H1 (cell line): ENCODE data around the gene KRT10. TPM values are rescaled to one million over a fixed set of nuclear protein-coding genes. Genes with fewer than 3 reads are reported as not detected.

Experiments used
- CTCF ChIA-PET: fragments of 300-600 bp; sonication (Branson Sonifier 250); formaldehyde crosslinking; loops from one replicate; lab custom pipeline; 2021; ENCODE audit not compliant: partially characterized antibody; lab: Charles Lee
- POLR2A ChIA-PET: fragments of 300-600 bp; sonication (Branson Sonifier 250); formaldehyde crosslinking; loops from one replicate; lab custom pipeline; 2021; ENCODE audit warnings: inconsistent platforms; ENCODE audit not compliant: partially characterized antibody; lab: Charles Lee
- DNase-seq, 2 experiments: peaks; one replicate each; pipeline versions ENCODE4 v3.0.0 to v3.0.0-alpha.2; 2010 to 2022; ENCODE audit warnings: low spot score in 2 of 2, low read depth in 1 of 2, mixed read lengths in 1 of 2
- FAIRE-seq: peaks from 2 replicates; lab custom pipeline; 2011; peaks lifted over from hg19 to GRCh38; lab: Jason Lieb, UNC
- H2AFZ ChIP-seq: 2 replicates; pipeline ENCODE4 v1.8.1; 2012; ENCODE audit warnings: low read length, inconsistent platforms
- H2AK5ac ChIP-seq: 2 replicates; pipeline ENCODE4 v1.6.1; 2013; ENCODE audit warnings: low read depth, low read length
- H2BK120ac ChIP-seq: replicated peaks from 2 replicates; pipeline ENCODE3; 2013; ENCODE audit warnings: low read depth, low read length, inconsistent platforms
- H2BK12ac ChIP-seq: 2 replicates; pipeline ENCODE4 v1.6.1; 2013; ENCODE audit warnings: low read depth, low read length
- H2BK15ac ChIP-seq: 2 replicates; pipeline ENCODE4 v1.6.1; 2013; ENCODE audit warnings: low read length
- H2BK20ac ChIP-seq: 2 replicates; pipeline ENCODE4 v1.6.1; 2013; ENCODE audit warnings: low read length
- H2BK5ac ChIP-seq: 2 replicates; pipeline ENCODE4 v1.6.1; 2013; ENCODE audit warnings: low read depth, low read length
- H3K14ac ChIP-seq: 2 replicates; pipeline ENCODE4 v1.6.1; 2013; ENCODE audit warnings: inconsistent platforms; ENCODE audit not compliant: insufficient read length
- H3K18ac ChIP-seq: 2 replicates; pipeline ENCODE4 v1.6.1; 2013; ENCODE audit warnings: low read length; ENCODE audit errors: extremely low read depth
- H3K23ac ChIP-seq: 2 replicates; pipeline ENCODE4 v1.6.1; 2013; ENCODE audit warnings: inconsistent platforms; ENCODE audit not compliant: insufficient read length
- H3K23me2 ChIP-seq: 2 replicates; pipeline ENCODE4 v1.6.1; 2013; ENCODE audit warnings: low read depth, low read length
- H3K27ac ChIP-seq: 2 replicates; pipeline ENCODE4 v1.6.1; 2011; ENCODE audit warnings: low read depth, low read length, inconsistent platforms
- H3K27me3 ChIP-seq, 4 experiments: replicated peaks in 1 of 4; 1 replicate in 1 of 4; 2 replicates in 3 of 4; pipeline versions ENCODE4 v1.6.1 to v1.8.1; 2011 to 2013; ENCODE audit warnings: low read length in 3 of 4, mild to moderate bottlenecking in 3 of 4, inconsistent platforms in 2 of 4, mixed read lengths in 2 of 4, moderate library complexity in 1 of 4; ENCODE audit not compliant: control insufficient read depth in 3 of 4, insufficient read depth in 3 of 4; ENCODE audit errors: extremely low read depth in 1 of 4
- H3K36me3 ChIP-seq, 4 experiments: 2 replicates each; pipeline versions ENCODE4 v1.6.1 to v1.8.1; 2011 to 2013; ENCODE audit warnings: mild to moderate bottlenecking in 4 of 4, low read length in 3 of 4, moderate library complexity in 2 of 4, control low read depth in 1 of 4, inconsistent platforms in 1 of 4; ENCODE audit not compliant: insufficient read depth in 4 of 4, control insufficient read depth in 2 of 4
- H3K4ac ChIP-seq: replicated peaks from 2 replicates; pipeline ENCODE3; 2013; ENCODE audit warnings: low read length, low read depth, mixed read lengths, inconsistent platforms; ENCODE audit not compliant: insufficient read length
- H3K4me1 ChIP-seq, 4 experiments: replicated peaks in 1 of 4; 1 replicate in 1 of 4; 2 replicates in 3 of 4; pipeline versions ENCODE4 v1.6.1 to v1.8.1; 2011 to 2013; ENCODE audit warnings: low read length in 3 of 4, inconsistent platforms in 2 of 4, mixed read lengths in 1 of 4; ENCODE audit not compliant: insufficient read depth in 4 of 4, control insufficient read depth in 3 of 4
- H3K4me2 ChIP-seq, 2 experiments: 2 replicates each; pipeline versions ENCODE4 v1.6.1 to v1.8.1; 2011 to 2013; ENCODE audit warnings: low read depth in 2 of 2, low read length in 2 of 2, control low read depth in 1 of 2, inconsistent platforms in 1 of 2, mild to moderate bottlenecking in 1 of 2; ENCODE audit not compliant: insufficient read depth in 1 of 2
- H3K4me3 ChIP-seq, 4 experiments: fragments of 200-600, 300-600 bp in 1 of 4; sonication (generic), shearing (Covaris generic), sonication (Bioruptor Twin) in 1 of 4; 2 replicates each; pipeline versions ENCODE4 v1.5.1 to v1.8.1; 2011 to 2016; ENCODE audit warnings: low read length in 4 of 4, low read depth in 3 of 4, control low read depth in 2 of 4, inconsistent platforms in 2 of 4, mild to moderate bottlenecking in 2 of 4, mixed read lengths in 1 of 4, moderate library complexity in 1 of 4; ENCODE audit not compliant: insufficient read depth in 2 of 4; ENCODE audit errors: extremely low read depth in 1 of 4
- H3K56ac ChIP-seq: replicated peaks from 2 replicates; pipeline ENCODE3; 2013; ENCODE audit warnings: low read depth, mild to moderate bottlenecking, mixed read lengths, low read length, inconsistent platforms; ENCODE audit not compliant: insufficient read length
- H3K79me1 ChIP-seq: 2 replicates; pipeline ENCODE4 v1.6.1; 2013; ENCODE audit warnings: low read depth, low read length, control low read depth
- H3K79me2 ChIP-seq, 2 experiments: 2 replicates each; pipeline versions ENCODE4 v1.6.1 to v1.8.1; 2012 to 2013; ENCODE audit warnings: low read length in 2 of 2, mild to moderate bottlenecking in 2 of 2, inconsistent platforms in 1 of 2; ENCODE audit not compliant: insufficient read depth in 2 of 2, control insufficient read depth in 1 of 2
- H3K9ac ChIP-seq, 4 experiments: replicated peaks in 1 of 4; 1 replicate in 1 of 4; 2 replicates in 3 of 4; pipeline versions ENCODE4 v1.6.1 to v1.8.1; 2011 to 2013; ENCODE audit warnings: low read depth in 3 of 4, low read length in 3 of 4, control low read depth in 2 of 4, mild to moderate bottlenecking in 2 of 4, moderate library complexity in 2 of 4, inconsistent platforms in 1 of 4; ENCODE audit errors: extremely low read depth in 1 of 4
- H3K9me3 ChIP-seq, 2 experiments: 2 replicates each; pipeline versions ENCODE4 v1.6.1 to v1.8.1; 2012 to 2013; ENCODE audit warnings: mild to moderate bottlenecking in 2 of 2, moderate library complexity in 2 of 2, control low read depth in 1 of 2, inconsistent platforms in 1 of 2, low read depth in 1 of 2, low read length in 1 of 2, mixed read lengths in 1 of 2; ENCODE audit not compliant: insufficient read depth in 2 of 2
- H4K20me1 ChIP-seq, 2 experiments: replicated peaks in 1 of 2; 2 replicates each; pipeline versions ENCODE3 to v1.8.1; 2011 to 2013; ENCODE audit warnings: inconsistent platforms in 2 of 2, low read length in 2 of 2, mild to moderate bottlenecking in 1 of 2; ENCODE audit not compliant: insufficient read depth in 2 of 2, control insufficient read depth in 1 of 2
- H4K5ac ChIP-seq: 2 replicates; pipeline ENCODE4 v1.6.1; 2013; ENCODE audit warnings: low read length, low read depth, mixed read lengths, inconsistent platforms; ENCODE audit not compliant: insufficient read length
- H4K8ac ChIP-seq: 2 replicates; pipeline ENCODE4 v1.8.0; 2013; ENCODE audit warnings: mild to moderate bottlenecking, moderate library complexity, low read length, inconsistent platforms; ENCODE audit not compliant: insufficient read depth; ENCODE audit errors: extremely low read depth
- H4K91ac ChIP-seq: replicated peaks from 2 replicates; pipeline ENCODE3; 2013; ENCODE audit warnings: low read length, mixed read lengths, inconsistent platforms; ENCODE audit not compliant: insufficient read length
- ATF2 ChIP-seq: IDR thresholded peaks from 2 replicates; pipeline ENCODE4 v1.6.1; 2012; ENCODE audit warnings: low read length, inconsistent platforms
- CBX8 ChIP-seq: fragments of 300-800, 300-1000 bp; sonication (generic); IDR thresholded peaks from 2 replicates; pipeline ENCODE4 v1.7.1; 2016; ENCODE audit warnings: low read depth, low read length, borderline replicate concordance
- CEBPB ChIP-seq: IDR thresholded peaks from 2 replicates; pipeline ENCODE4 v1.6.1; 2012; ENCODE audit warnings: low read depth, low read length
- E2F6 ChIP-seq: IDR thresholded peaks from 2 replicates; pipeline ENCODE4 v1.6.1; 2012; ENCODE audit warnings: inconsistent platforms
- JUN ChIP-seq: IDR thresholded peaks from 2 replicates; pipeline ENCODE4 v1.6.1; 2011; ENCODE audit warnings: low read depth, mild to moderate bottlenecking, improper control_type of control experiment, low read length
- USF2 ChIP-seq: IDR thresholded peaks from 2 replicates; pipeline ENCODE4 v1.6.1; 2011; ENCODE audit warnings: low read length, improper control_type of control experiment
- WGBS, 2 experiments: shearing (Covaris generic) in 1 of 2; methylation state at CpG; one replicate each; pipeline versions ENCODE4 v1.1.6 to v1.1.7; 2013 to 2015; ENCODE audit warnings: low lambda C conversion rate in 2 of 2, mixed read lengths in 2 of 2, inconsistent platforms in 1 of 2, low coverage in 1 of 2, missing lambda C conversion rate in 1 of 2; ENCODE audit not compliant: insufficient replicate concordance in 2 of 2, insufficient coverage in 1 of 2, insufficient read length in 1 of 2; ENCODE audit errors: extremely low coverage in 1 of 2, missing lambda C conversion rate in 1 of 2; 5-methylcytosine and 5-hydroxymethylcytosine counted together
- polyA plus RNA-seq, 7 experiments: library from polyadenylated mRNA; depleted of rRNA in 3 of 7; stranded (reverse) in 5 of 7; unstranded in 2 of 7; fragments of >200 nt in 5 of 7; fragments of 200-250 nt in 2 of 7; gene quantifications; 1 replicate in 5 of 7; 2 replicates in 1 of 7; 4 replicates in 1 of 7; pipeline versions ENCODE4 v1.2.1 to v1.2.3, GENCODE V29; 2011 to 2013; ENCODE audit warnings: missing spikeins in 2 of 7, mixed read lengths in 2 of 7
- total RNA-seq: library from RNA; stranded (reverse); fragmentation: NEBNext Ultra II Directional; extraction: Animal tissue kit (Norgen Biotek cat#: 25700); gene quantifications from 2 replicates; pipeline ENCODE4 v1.2.1, GENCODE V29; 2021

The KRT10 gene
- total and polyA plus RNA-seq, 2 of the 8 experiments (the other 6 are each of a cell fraction or from before 2014, with no cell fraction given): 3.5 to 39.4 TPM

- no peak overlapping the region for H3K27ac ChIP-seq
- H3K4me2 ChIP-seq: peak overlapping the region; percentile 57
- ChIA-PET CTCF (interaction anchor here (0.7 to 1.2 kb wide), 2 partner anchors 16 to 44 kb away, joined by 3 read pairs; no protein-coding TSS in a partner anchor), POLR2A (interaction anchor here (1.2 kb wide), 1 partner anchor 14 kb away, joined by 5 read pairs; no protein-coding TSS in a partner anchor)
- FAIRE-seq: no peak
- no peak overlapping the region for H2BK120ac ChIP-seq
- no peak overlapping the region for H2BK5ac ChIP-seq
- no peaks in the 10 kb centered on the region for H3K9me3 ChIP-seq
- H3K18ac ChIP-seq: no peak overlapping the region
- TF ChIP-seq ATF2 (no peak), CEBPB (no peak), USF2 (no peak), CBX8 (no peak), JUN (no peak), E2F6 (no peak)
- DNase-seq: no peak
- H2BK12ac ChIP-seq: no peak overlapping the region
- no peak overlapping the region for H3K56ac ChIP-seq
- H4K91ac ChIP-seq: no peak overlapping the region
- no peaks in the 10 kb centered on the region for H4K20me1 ChIP-seq
- H2BK20ac ChIP-seq: no peak overlapping the region
- H3K4me3 ChIP-seq: peak overlapping the region; percentile 53 to 86 (median 68)
- H3K23ac ChIP-seq: no peak overlapping the region
- no peaks in the 10 kb centered on the region for H3K23me2 ChIP-seq
- 61% methylated on average over 9 of the region's 9 CpGs; no CpG with 5 or more reads in 1 of the 2 experiments for WGBS, 2 experiments
- H4K5ac ChIP-seq: no peak overlapping the region
- H2AK5ac ChIP-seq: no peak overlapping the region
- H3K14ac ChIP-seq: no peak overlapping the region
- H3K4me1 ChIP-seq: no peaks in the 10 kb centered on the region; a peak in 1 of 7 replicates
- H3K4ac ChIP-seq: no peak overlapping the region
- no peak overlapping the region for H3K9ac ChIP-seq
- H2BK15ac ChIP-seq: no peak overlapping the region
- peaks cover 0 to 5% (median 4%) of the 10 kb centered on the region in 4 experiments; a peak in 2 of 8 replicates for H3K36me3 ChIP-seq
- no peaks in the 10 kb centered on the region for H3K79me2 ChIP-seq
- H4K8ac ChIP-seq: no peak overlapping the region
- H2AFZ ChIP-seq: 0 out of 2 replicates have a peak overlapping the region, but pooled peaks have one; percentile 60
- H3K27me3 ChIP-seq: no peaks in the 10 kb centered on the region; a peak in 2 of 7 replicates
- no peaks in the 10 kb centered on the region for H3K79me1 ChIP-seq
Observed at GRCh38 chr17:40819528-40820125, 2.8 kb downstream of the KRT10 start.
